Neural cell (in vitro differentiated cells): ENCODE data around the gene XIRP1.

Source experiments
- CTCF ChIP-seq: fragments of 450-650 bp; IDR thresholded peaks from 2 replicates; pipeline ENCODE4 v1.5.1; 2014; ENCODE audit warnings: antibody characterized with exemption, mild to moderate bottlenecking, moderate library complexity; ENCODE audit not compliant: poor library complexity, severe bottlenecking
- EP300 ChIP-seq: fragments of 450-650 bp; conservative IDR thresholded peaks from 2 replicates; pipeline ENCODE4 v1.6.1; 2014; ENCODE audit warnings: antibody characterized with exemption, mild to moderate bottlenecking, moderate library complexity; ENCODE audit not compliant: poor library complexity, severe bottlenecking
- EZH2 ChIP-seq: fragments of 200-600, 300-800 bp; shearing (Covaris generic), sonication (generic); IDR thresholded peaks from 2 replicates; pipeline ENCODE4 v1.6.1; 2014; ENCODE audit warnings: antibody characterized with exemption, low read length, borderline replicate concordance, mild to moderate bottlenecking; ENCODE audit not compliant: insufficient read depth, poor library complexity, severe bottlenecking
- POLR2AphosphoS5 ChIP-seq: IDR thresholded peaks from 2 replicates; pipeline ENCODE4 v1.6.1; 2012
- TAF1 ChIP-seq: IDR thresholded peaks from 2 replicates; pipeline ENCODE4 v1.6.1; 2012; ENCODE audit warnings: low read depth

- TF ChIP-seq CTCF (no peak), POLR2AphosphoS5 (no peak), EP300 (no peak), EZH2 (no peak), TAF1 (no peak)
These were observed 17.1 kb upstream of the XIRP1 start for GRCh38 chr3:39209329-39209970.
